ENCODE measurements around the gene DPH6.

DNA sequence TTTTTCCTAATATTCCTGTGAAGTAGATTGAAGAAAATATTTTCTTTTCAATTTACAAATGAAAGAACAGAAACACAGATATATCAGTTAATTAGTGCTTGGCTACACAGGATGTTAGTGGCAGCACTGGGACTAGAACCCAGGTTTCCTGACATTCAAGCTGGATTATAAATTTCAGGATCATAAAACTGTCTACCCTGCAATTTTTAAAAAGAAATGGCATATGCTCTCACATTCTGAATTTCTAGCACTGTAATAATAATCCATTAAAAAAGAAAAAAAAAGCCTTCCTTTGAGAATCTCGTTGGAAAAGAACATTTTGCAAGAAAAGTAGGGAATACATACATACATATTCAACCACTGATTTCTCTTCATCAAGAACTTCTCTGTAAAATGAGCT lies 9.3 kb upstream of the DPH6 start:
- TF ChIP-seq, protein P1, sequence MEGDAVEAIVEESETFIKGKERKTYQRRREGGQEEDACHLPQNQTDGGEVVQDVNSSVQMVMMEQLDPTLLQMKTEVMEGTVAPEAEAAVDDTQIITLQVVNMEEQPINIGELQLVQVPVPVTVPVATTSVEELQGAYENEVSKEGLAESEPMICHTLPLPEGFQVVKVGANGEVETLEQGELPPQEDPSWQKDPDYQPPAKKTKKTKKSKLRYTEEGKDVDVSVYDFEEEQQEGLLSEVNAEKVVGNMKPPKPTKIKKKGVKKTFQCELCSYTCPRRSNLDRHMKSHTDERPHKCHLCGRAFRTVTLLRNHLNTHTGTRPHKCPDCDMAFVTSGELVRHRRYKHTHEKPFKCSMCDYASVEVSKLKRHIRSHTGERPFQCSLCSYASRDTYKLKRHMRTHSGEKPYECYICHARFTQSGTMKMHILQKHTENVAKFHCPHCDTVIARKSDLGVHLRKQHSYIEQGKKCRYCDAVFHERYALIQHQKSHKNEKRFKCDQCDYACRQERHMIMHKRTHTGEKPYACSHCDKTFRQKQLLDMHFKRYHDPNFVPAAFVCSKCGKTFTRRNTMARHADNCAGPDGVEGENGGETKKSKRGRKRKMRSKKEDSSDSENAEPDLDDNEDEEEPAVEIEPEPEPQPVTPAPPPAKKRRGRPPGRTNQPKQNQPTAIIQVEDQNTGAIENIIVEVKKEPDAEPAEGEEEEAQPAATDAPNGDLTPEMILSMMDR (IDR thresholded peaks at IDR 0.05): no peak
- no peak for TF ChIP-seq POLR2A (IDR thresholded peaks at IDR 0.05)
